IPS-18a (cell line): ENCODE measurements around the gene PHACTR1.

ENCODE experiments used
- H3K27ac ChIP-seq: one replicate; pipeline ENCODE4 v1.5.1; 2013; ENCODE audit warnings: low read length
- H3K27me3 ChIP-seq: one replicate; pipeline ENCODE4 v1.6.1; 2013; ENCODE audit warnings: mild to moderate bottlenecking, low read length; ENCODE audit not compliant: control insufficient read depth, insufficient read depth
- H3K36me3 ChIP-seq: one replicate; pipeline ENCODE4 v1.6.1; 2013; ENCODE audit warnings: low read depth, low read length; ENCODE audit not compliant: control insufficient read depth
- H3K4me1 ChIP-seq: one replicate; pipeline ENCODE4 v1.6.1; 2013; ENCODE audit warnings: low read depth, low read length; ENCODE audit not compliant: control insufficient read depth
- H3K4me3 ChIP-seq: one replicate; pipeline ENCODE4 v1.5.1; 2013; ENCODE audit warnings: low read length
- H3K9ac ChIP-seq: one replicate; pipeline ENCODE4 v1.6.1; 2013; ENCODE audit warnings: mild to moderate bottlenecking, low read length, moderate library complexity
- H3K9me3 ChIP-seq: one replicate; pipeline ENCODE4 v1.6.1; 2013; ENCODE audit warnings: low read depth, low read length; ENCODE audit not compliant: control insufficient read depth

Gene PHACTR1

DNA sequence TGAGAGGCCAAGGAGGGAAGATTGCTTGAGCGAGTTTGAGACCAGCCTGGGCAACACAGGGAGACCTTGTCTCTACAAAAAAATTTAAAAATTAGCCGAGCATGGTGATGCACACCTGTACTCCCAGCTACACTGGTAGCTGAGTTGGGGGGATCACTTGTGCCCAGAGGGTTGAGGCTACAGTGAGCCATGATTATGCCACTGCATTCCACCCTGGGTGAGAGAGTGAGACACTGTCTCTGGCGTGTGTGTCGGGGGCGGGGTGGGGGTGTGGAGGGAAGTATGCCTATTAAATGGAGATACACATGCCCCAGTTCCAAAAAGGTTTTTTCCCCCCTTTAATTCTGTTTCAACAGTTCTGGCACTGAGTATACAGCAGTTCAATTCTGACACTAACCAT, 388.6 kb downstream of the PHACTR1 start:
- Histone ChIP-seq H3K4me1 (peaks cover 4% of the 10 kb centered on the region), H3K4me3 (no peak overlapping the region), H3K36me3 (no peaks in the 10 kb centered on the region), H3K27ac (no peak overlapping the region), H3K9ac (no peak overlapping the region), H3K9me3 (no peaks in the 10 kb centered on the region), H3K27me3 (no peaks in the 10 kb centered on the region)

GRCh38 chr6:13112921-13113320, 396.4 kb downstream of the PHACTR1 start:
- H3K36me3 ChIP-seq: no peaks in the 10 kb centered on the region
- H3K4me1 ChIP-seq: peaks cover 14% of the 10 kb centered on the region
- no peak overlapping the region for H3K4me3 ChIP-seq
- no peaks in the 10 kb centered on the region for H3K27me3 ChIP-seq
- H3K27ac ChIP-seq: no peak overlapping the region
- peaks cover 9% of the 10 kb centered on the region for H3K9me3 ChIP-seq
- no peak overlapping the region for H3K9ac ChIP-seq

DNA sequence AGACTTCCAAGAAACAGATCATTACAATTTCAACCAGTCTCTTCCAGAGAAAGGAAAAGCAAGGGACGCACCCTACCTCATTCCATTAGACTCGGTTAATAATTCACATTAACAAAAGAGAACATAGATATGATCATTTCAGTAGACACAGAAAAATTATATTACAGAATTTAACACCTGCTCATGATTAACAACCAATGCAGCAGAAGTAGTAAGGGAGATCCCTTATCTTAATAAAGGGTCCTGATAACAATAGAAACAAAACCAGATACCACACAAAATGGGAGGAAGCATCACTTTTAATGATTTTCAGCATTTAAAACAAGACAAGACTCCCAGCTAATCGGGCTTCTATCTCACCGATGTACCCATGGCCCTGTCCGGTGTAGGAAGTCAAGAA, 396.8 kb downstream of the PHACTR1 start:
- Histone ChIP-seq H3K36me3 (no peaks in the 10 kb centered on the region), H3K9ac (no peak overlapping the region), H3K4me3 (no peak overlapping the region), H3K27me3 (no peaks in the 10 kb centered on the region), H3K9me3 (peaks cover 9% of the 10 kb centered on the region), H3K27ac (no peak overlapping the region), H3K4me1 (peaks cover 14% of the 10 kb centered on the region)

- no peaks in the 10 kb centered on the region for H3K27me3 ChIP-seq
- no peak overlapping the region for H3K9ac ChIP-seq
- H3K27ac ChIP-seq: no peak overlapping the region
- H3K36me3 ChIP-seq: no peaks in the 10 kb centered on the region
- no peak overlapping the region for H3K4me3 ChIP-seq
- H3K4me1 ChIP-seq: peaks cover 14% of the 10 kb centered on the region
- H3K9me3 ChIP-seq: peaks cover 9% of the 10 kb centered on the region
Measured at GRCh38 chr6:13113981-13114593, 397.5 kb downstream of the PHACTR1 start.

GRCh38 chr6:13116155-13116554, 399.6 kb downstream of the PHACTR1 start:
- no peak overlapping the region for H3K9ac ChIP-seq
- peaks cover 31% of the 10 kb centered on the region for H3K4me1 ChIP-seq
- H3K4me3 ChIP-seq: no peak overlapping the region
- H3K36me3 ChIP-seq: no peaks in the 10 kb centered on the region
- H3K27me3 ChIP-seq: no peaks in the 10 kb centered on the region
- no peak overlapping the region for H3K27ac ChIP-seq
- H3K9me3 ChIP-seq: peaks cover under 1% of the 10 kb centered on the region

DNA sequence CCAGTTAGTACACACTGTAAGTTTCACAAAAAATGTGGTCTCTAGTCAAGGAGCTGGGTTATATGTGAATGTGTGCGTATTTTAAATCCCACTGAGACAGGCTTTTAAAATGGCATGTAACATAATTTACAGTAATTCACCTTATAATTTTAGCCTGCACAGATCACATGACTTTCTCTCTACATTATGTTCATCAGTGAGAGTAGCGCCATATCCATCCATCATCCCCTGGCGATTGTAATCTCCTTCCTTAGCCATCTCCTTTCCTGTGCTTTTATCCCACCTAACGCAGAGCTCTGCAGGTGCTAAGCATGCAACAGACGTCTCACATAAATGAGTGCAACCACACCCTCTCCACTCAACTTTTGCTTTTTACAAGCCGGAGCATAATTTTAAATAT, 401.0 kb downstream of the PHACTR1 start:
- H3K36me3 ChIP-seq: no peaks in the 10 kb centered on the region
- H3K27ac ChIP-seq: no peak overlapping the region
- H3K27me3 ChIP-seq: no peaks in the 10 kb centered on the region
- H3K9ac ChIP-seq: no peak overlapping the region
- peaks cover 31% of the 10 kb centered on the region for H3K4me1 ChIP-seq
- no peaks in the 10 kb centered on the region for H3K9me3 ChIP-seq
- H3K4me3 ChIP-seq: no peak overlapping the region

DNA sequence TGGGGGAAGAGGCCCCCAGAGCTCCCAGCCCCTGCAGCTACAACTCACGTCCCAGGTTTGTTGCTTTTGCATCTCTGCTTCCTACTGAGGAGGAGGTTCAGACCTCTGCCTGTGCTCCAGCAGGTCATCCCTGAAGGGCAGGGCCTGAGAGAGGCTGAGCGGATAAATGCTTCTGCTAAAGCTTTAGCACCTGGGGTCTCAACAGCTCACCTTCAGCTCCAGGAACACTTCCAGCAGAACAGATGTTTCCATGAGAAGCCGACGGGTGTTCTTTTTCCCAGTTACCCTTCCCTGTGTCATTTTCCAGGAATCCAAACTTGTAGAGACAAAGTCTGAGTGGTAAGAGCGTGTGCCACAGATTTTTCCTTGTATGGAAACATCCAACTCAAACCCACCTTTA, 403.0 kb downstream of the PHACTR1 start:
- Histone ChIP-seq H3K27me3 (no peaks in the 10 kb centered on the region), H3K4me1 (peaks cover 26% of the 10 kb centered on the region), H3K9ac (no peak overlapping the region), H3K4me3 (no peak overlapping the region), H3K36me3 (no peaks in the 10 kb centered on the region), H3K9me3 (no peaks in the 10 kb centered on the region), H3K27ac (no peak overlapping the region)

GRCh38 chr6:13120483-13121482, 404.2 kb downstream of the PHACTR1 start:
- no peaks in the 10 kb centered on the region for H3K27me3 ChIP-seq
- no peak overlapping the region for H3K27ac ChIP-seq
- peaks cover 21% of the 10 kb centered on the region for H3K4me1 ChIP-seq
- no peak overlapping the region for H3K9ac ChIP-seq
- no peaks in the 10 kb centered on the region for H3K36me3 ChIP-seq
- no peak overlapping the region for H3K4me3 ChIP-seq
- no peaks in the 10 kb centered on the region for H3K9me3 ChIP-seq

DNA sequence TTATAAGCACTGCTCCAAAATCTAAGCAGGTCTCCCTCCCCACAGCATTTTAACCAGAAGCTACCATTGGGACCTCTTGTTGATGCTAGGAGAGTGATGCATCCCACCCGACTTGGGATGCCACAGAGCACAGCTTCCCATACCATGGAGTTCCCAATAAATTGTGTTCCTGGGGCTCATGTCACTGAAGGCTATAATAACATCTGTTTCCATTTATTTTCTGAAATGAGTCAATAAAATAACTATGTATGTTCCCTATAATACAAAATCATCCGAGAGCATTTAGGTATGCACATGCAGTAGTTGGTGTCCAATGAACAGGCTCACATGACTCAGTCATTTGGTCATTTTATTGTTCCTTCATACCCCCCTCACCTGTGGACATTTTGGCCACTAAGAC, 407.6 kb downstream of the PHACTR1 start:
- Histone ChIP-seq H3K4me1 (peaks cover 21% of the 10 kb centered on the region), H3K36me3 (no peaks in the 10 kb centered on the region), H3K9ac (no peak overlapping the region), H3K27me3 (no peaks in the 10 kb centered on the region), H3K4me3 (no peak overlapping the region), H3K9me3 (no peaks in the 10 kb centered on the region), H3K27ac (no peak overlapping the region)

- no peaks in the 10 kb centered on the region for H3K27me3 ChIP-seq
- H3K9ac ChIP-seq: no peak overlapping the region
- H3K9me3 ChIP-seq: no peaks in the 10 kb centered on the region
- H3K36me3 ChIP-seq: no peaks in the 10 kb centered on the region
- H3K4me3 ChIP-seq: no peak overlapping the region
- peaks cover 6% of the 10 kb centered on the region for H3K4me1 ChIP-seq
- H3K27ac ChIP-seq: no peak overlapping the region
Measured at GRCh38 chr6:13125841-13126240, 409.3 kb downstream of the PHACTR1 start.

GRCh38 chr6:13131935-13132661, 415.5 kb downstream of the PHACTR1 start:
- H3K4me1 ChIP-seq: peaks cover 4% of the 10 kb centered on the region
- no peaks in the 10 kb centered on the region for H3K36me3 ChIP-seq
- H3K27ac ChIP-seq: no peak overlapping the region
- no peaks in the 10 kb centered on the region for H3K27me3 ChIP-seq
- no peaks in the 10 kb centered on the region for H3K9me3 ChIP-seq
- H3K4me3 ChIP-seq: no peak overlapping the region
- no peak overlapping the region for H3K9ac ChIP-seq
